SU-DHL-6 (cell line): Measurements from ENCODE around the gene ACOT11.

Experiments used
- H2AFZ ChIP-seq: fragments of 200-600 bp; sonication (generic); 2 replicates; pipeline ENCODE4 v1.6.1; 2014; ENCODE audit warnings: low read depth, mild to moderate bottlenecking, moderate library complexity, mixed read lengths, antibody characterized with exemption, low read length; ENCODE audit not compliant: severe bottlenecking
- H3F3A ChIP-seq: fragments of 200-600 bp; shearing (Covaris generic); 2 replicates; pipeline ENCODE4 v1.6.0; 2016; ENCODE audit warnings: antibody characterized with exemption, mild to moderate bottlenecking; ENCODE audit not compliant: insufficient read depth
- H3K27ac ChIP-seq: fragments of 200-600 bp; sonication (generic); 2 replicates; pipeline ENCODE4 v1.5.1; 2016; ENCODE audit warnings: low read depth, mild to moderate bottlenecking, low read length, moderate library complexity, mixed read lengths
- H3K27me3 ChIP-seq: fragments of 200-600 bp; sonication (generic), shearing (Covaris generic); 2 replicates; pipeline ENCODE4 v1.6.0; 2014; ENCODE audit warnings: mild to moderate bottlenecking, low read length
- H3K36me3 ChIP-seq: fragments of 200-600 bp; sonication (generic); 2 replicates; pipeline ENCODE4 v1.6.1; 2014; ENCODE audit warnings: mild to moderate bottlenecking, low read length, mixed read lengths
- H3K4me2 ChIP-seq: fragments of 300-600, 200-600 bp; shearing (Covaris generic), sonication (generic); 2 replicates; pipeline ENCODE4 v1.6.0; 2014; ENCODE audit warnings: low read length, low read depth, mild to moderate bottlenecking; ENCODE audit not compliant: poor library complexity, severe bottlenecking
- H3K4me3 ChIP-seq: fragments of 200-600 bp; sonication (generic); 2 replicates; pipeline ENCODE4 v1.5.1; 2014; ENCODE audit warnings: antibody characterized with exemption, low read length, mild to moderate bottlenecking, mixed read lengths; ENCODE audit not compliant: insufficient read depth, poor library complexity, severe bottlenecking
- H3K79me2 ChIP-seq: fragments of 200-600 bp; sonication (generic); 2 replicates; pipeline ENCODE4 v1.6.1; 2014; ENCODE audit warnings: mild to moderate bottlenecking, low read length, moderate library complexity; ENCODE audit not compliant: insufficient read depth
- H3K9ac ChIP-seq: fragments of 200-600 bp; sonication (generic); 2 replicates; pipeline ENCODE4 v1.7.0; 2014; ENCODE audit warnings: mild to moderate bottlenecking, low read length
- H3K9me2 ChIP-seq: fragments of 200-600 bp; sonication (generic); replicated peaks from 2 replicates; pipeline ENCODE4 v1.6.1; 2014; ENCODE audit warnings: low read length; ENCODE audit not compliant: insufficient read depth
- H3K9me3 ChIP-seq: fragments of 200-600 bp; sonication (generic); 2 replicates; pipeline ENCODE4 v1.6.1; 2014; ENCODE audit warnings: low read length, mixed read lengths; ENCODE audit not compliant: insufficient read depth
- H4K20me1 ChIP-seq: fragments of 200-600 bp; sonication (generic); 2 replicates; pipeline ENCODE4 v1.6.1; 2014; ENCODE audit warnings: low read depth, mild to moderate bottlenecking, antibody characterized with exemption, low read length, moderate library complexity, mixed read lengths
- CTCF ChIP-seq: fragments of 200-600 bp; sonication (generic); IDR thresholded peaks from one replicate; pipeline ENCODE4 v1.5.1; 2017; ENCODE audit warnings: antibody characterized with exemption, mild to moderate bottlenecking, low read length, moderate library complexity; ENCODE audit not compliant: insufficient read depth, poor library complexity, severe bottlenecking
- EZH2phosphoT487 ChIP-seq: fragments of 200-600 bp; sonication (generic), shearing (Covaris generic); conservative IDR thresholded peaks from 2 replicates; pipeline ENCODE4 v1.6.1; 2018; ENCODE audit warnings: mild to moderate bottlenecking, antibody characterized with exemption, low read length, moderate library complexity, mixed read lengths

ACOT11 gene

GRCh38 chr1:54594463-54594862 lies 46.4 kb downstream of the ACOT11 start:
- no peaks in the 10 kb centered on the region for H3K27me3 ChIP-seq
- no peaks in the 10 kb centered on the region for H3K9me2 ChIP-seq
- H3K79me2 ChIP-seq = no peaks in the 10 kb centered on the region
- no peaks in the 10 kb centered on the region for H3K36me3 ChIP-seq
- H3K27ac ChIP-seq = no peak overlapping the region
- no peak overlapping the region for H2AFZ ChIP-seq
- H3F3A ChIP-seq = no peaks in the 10 kb centered on the region
- H3K9me3 ChIP-seq = no peaks in the 10 kb centered on the region
- no peak for TF ChIP-seq EZH2phosphoT487
- no peak for TF ChIP-seq CTCF
- H4K20me1 ChIP-seq = no peaks in the 10 kb centered on the region
- no peak overlapping the region for H3K4me3 ChIP-seq
- no peak overlapping the region for H3K9ac ChIP-seq
- H3K4me2 ChIP-seq = no peak overlapping the region

GRCh38 chr1:54595956-54596498 lies 48.0 kb downstream of the ACOT11 start:
- H2AFZ ChIP-seq = no peak overlapping the region
- no peaks in the 10 kb centered on the region for H4K20me1 ChIP-seq
- no peak overlapping the region for H3K27ac ChIP-seq
- no peak for TF ChIP-seq CTCF
- no peak for TF ChIP-seq EZH2phosphoT487
- no peaks in the 10 kb centered on the region for H3K9me2 ChIP-seq
- no peak overlapping the region for H3K4me2 ChIP-seq
- H3K4me3 ChIP-seq = no peak overlapping the region
- H3K27me3 ChIP-seq = no peaks in the 10 kb centered on the region
- no peak overlapping the region for H3K9ac ChIP-seq
- no peaks in the 10 kb centered on the region for H3K9me3 ChIP-seq
- no peaks in the 10 kb centered on the region for H3F3A ChIP-seq
- H3K79me2 ChIP-seq = no peaks in the 10 kb centered on the region
- H3K36me3 ChIP-seq = no peaks in the 10 kb centered on the region

- TF ChIP-seq CTCF (no peak), EZH2phosphoT487 (no peak)
- H3K36me3 ChIP-seq = no peaks in the 10 kb centered on the region
- H3K4me3 ChIP-seq = no peak overlapping the region
- no peaks in the 10 kb centered on the region for H3F3A ChIP-seq
- H3K9me3 ChIP-seq = no peaks in the 10 kb centered on the region
- no peak overlapping the region for H3K27ac ChIP-seq
- no peak overlapping the region for H2AFZ ChIP-seq
- no peak overlapping the region for H3K9ac ChIP-seq
- H3K9me2 ChIP-seq = no peaks in the 10 kb centered on the region
- no peaks in the 10 kb centered on the region for H3K79me2 ChIP-seq
- no peak overlapping the region for H3K4me2 ChIP-seq
- no peaks in the 10 kb centered on the region for H3K27me3 ChIP-seq
- H4K20me1 ChIP-seq = no peaks in the 10 kb centered on the region
Observed at GRCh38 chr1:54596756-54597155, 48.7 kb downstream of the ACOT11 start.
